IMR-90 (cell line): ENCODE results near the gene CEBPZ. TPM values are rescaled to one million over a fixed set of nuclear protein-coding genes. Genes with fewer than 3 reads are reported as not detected.
A peak's percentile ranks its signal among the peaks of the same experiment; 100 is the strongest.

Experiments
- ATAC-seq: fragments of 200-7000 bp; cut with Tn5 transposase; 2 replicates; pipeline ENCODE4 v1.9.1; 2020; ENCODE audit warnings: low read depth, mild to moderate bottlenecking, moderate library complexity
- BruUV-seq: library from RNA; stranded (reverse); fragments of 400-500 nt; replicated peaks from 2 replicates; lab custom pipeline; 2021; lab: Mats Ljungman, UMichigan
- CTCF ChIA-PET: fragments of 300-600 bp; formaldehyde crosslinking; extraction: SDS; loops from one replicate; lab custom pipeline; 2021; ENCODE audit warnings: antibody characterized with exemption; lab: Yijun Ruan, JAX
- POLR2A ChIA-PET: fragments of 300-600 bp; sonication (Branson Sonifier 250); formaldehyde crosslinking; loops from one replicate; lab custom pipeline; 2022; ENCODE audit warnings: antibody characterized with exemption; ENCODE audit not compliant: unreplicated experiment; lab: Charles Lee
- DNase-seq: peaks from one replicate; pipeline ENCODE4 v3.0.0; 2013
- H2AFZ ChIP-seq: replicated peaks from 2 replicates; pipeline ENCODE3; 2013; ENCODE audit warnings: low read length, mild to moderate bottlenecking; ENCODE audit not compliant: poor library complexity
- H2AK5ac ChIP-seq: 2 replicates; pipeline ENCODE4 v1.6.1; 2013; ENCODE audit warnings: low read depth, low read length, inconsistent platforms
- H2AK9ac ChIP-seq: replicated peaks from 2 replicates; pipeline ENCODE3; 2013; ENCODE audit warnings: mild to moderate bottlenecking, low read depth, low read length, moderate library complexity; ENCODE audit not compliant: poor library complexity
- H2BK120ac ChIP-seq: 2 replicates; pipeline ENCODE4 v1.6.1; 2013; ENCODE audit warnings: low read depth, low read length, inconsistent platforms
- H2BK15ac ChIP-seq: 3 replicates; pipeline ENCODE4 v1.6.1; 2013; ENCODE audit warnings: low read depth, low read length, inconsistent platforms
- H2BK20ac ChIP-seq: 2 replicates; pipeline ENCODE4 v1.6.1; 2013; ENCODE audit warnings: low read depth, mild to moderate bottlenecking, inconsistent platforms, low read length, moderate library complexity
- H2BK5ac ChIP-seq: 2 replicates; pipeline ENCODE4 v1.6.1; 2013; ENCODE audit warnings: mild to moderate bottlenecking, low read depth, low read length, inconsistent platforms; ENCODE audit not compliant: poor library complexity, severe bottlenecking
- H3K14ac ChIP-seq: replicated peaks from 2 replicates; pipeline ENCODE4 v1.6.1; 2013; ENCODE audit warnings: low read depth, low read length, inconsistent platforms
- H3K18ac ChIP-seq: 2 replicates; pipeline ENCODE4 v1.6.1; 2013; ENCODE audit warnings: low read depth, low read length, control low read depth
- H3K23ac ChIP-seq: 2 replicates; pipeline ENCODE4 v1.6.1; 2013; ENCODE audit warnings: low read depth, low read length, inconsistent platforms
- H3K27ac ChIP-seq: 2 replicates; pipeline ENCODE4 v1.5.1; 2013; ENCODE audit warnings: mild to moderate bottlenecking, control low read depth, low read length; ENCODE audit not compliant: insufficient read depth
- H3K27me3 ChIP-seq: 2 replicates; pipeline ENCODE4 v1.6.1; 2013; ENCODE audit warnings: low read length; ENCODE audit not compliant: control insufficient read depth, insufficient read depth
- H3K36me3 ChIP-seq: 2 replicates; pipeline ENCODE4 v1.6.1; 2013; ENCODE audit warnings: low read length, mixed read lengths; ENCODE audit not compliant: control insufficient read depth, insufficient read depth
- H3K4ac ChIP-seq: 2 replicates; pipeline ENCODE4 v1.6.1; 2013; ENCODE audit warnings: low read depth, low read length, inconsistent platforms
- H3K4me1 ChIP-seq: 2 replicates; pipeline ENCODE4 v1.6.1; 2013; ENCODE audit warnings: low read length, mixed read lengths; ENCODE audit not compliant: control insufficient read depth, insufficient read depth
- H3K4me2 ChIP-seq: 2 replicates; pipeline ENCODE4 v1.6.1; 2013; ENCODE audit warnings: low read depth, mild to moderate bottlenecking, control low read depth, low read length, moderate library complexity
- H3K4me3 ChIP-seq: 2 replicates; pipeline ENCODE4 v1.5.1; 2013; ENCODE audit warnings: low read depth, mild to moderate bottlenecking, control low read depth, low read length, moderate library complexity; ENCODE audit not compliant: insufficient read depth
- H3K56ac ChIP-seq: 2 replicates; pipeline ENCODE4 v1.6.1; 2013; ENCODE audit warnings: low read length, inconsistent platforms; ENCODE audit not compliant: insufficient read depth; ENCODE audit errors: extremely low read depth
- H3K79me1 ChIP-seq, 2 experiments: 2 replicates each; pipeline ENCODE4 v1.6.1; 2013; ENCODE audit warnings: low read length in 2 of 2, inconsistent platforms in 1 of 2, low read depth in 1 of 2
- H3K9ac ChIP-seq: 2 replicates; pipeline ENCODE4 v1.6.1; 2013; ENCODE audit warnings: low read depth, low read length, control low read depth
- H3K9me1 ChIP-seq: 2 replicates; pipeline ENCODE4 v1.6.1; 2013; ENCODE audit warnings: low read length, inconsistent platforms; ENCODE audit not compliant: insufficient read depth
- H3K9me3 ChIP-seq: 2 replicates; pipeline ENCODE4 v1.6.1; 2013; ENCODE audit warnings: low read length; ENCODE audit not compliant: control insufficient read depth, insufficient read depth
- H4K20me1 ChIP-seq: 2 replicates; pipeline ENCODE4 v1.6.1; 2013; ENCODE audit warnings: low read length, inconsistent platforms; ENCODE audit not compliant: insufficient read depth
- H4K5ac ChIP-seq: 2 replicates; pipeline ENCODE4 v1.6.1; 2013; ENCODE audit warnings: mild to moderate bottlenecking, low read depth, low read length, control low read depth
- H4K8ac ChIP-seq, 2 experiments: 2 replicates each; pipeline ENCODE4 v1.6.1; 2013; ENCODE audit warnings: low read depth in 2 of 2, low read length in 2 of 2, control low read depth in 1 of 2, inconsistent platforms in 1 of 2
- H4K91ac ChIP-seq: 2 replicates; pipeline ENCODE4 v1.6.1; 2013; ENCODE audit warnings: low read depth, low read length, inconsistent platforms; ENCODE audit not compliant: insufficient read depth
- BHLHE40 ChIP-seq: fragments of 150-350 bp; IDR thresholded peaks from 2 replicates; pipeline ENCODE4 v1.6.1; 2016; ENCODE audit warnings: mild to moderate bottlenecking, low read depth, low read length
- CHD1 ChIP-seq: IDR thresholded peaks from 2 replicates; pipeline ENCODE4 v1.6.1; 2012; ENCODE audit warnings: low read depth, low read length, improper control_type of control experiment
- CTCF ChIP-seq: conservative IDR thresholded peaks from 2 replicates; pipeline ENCODE4 v1.5.1; 2012; ENCODE audit warnings: mild to moderate bottlenecking, low read depth, low read length, improper control_type of control experiment
- MAFK ChIP-seq: IDR thresholded peaks from 2 replicates; pipeline ENCODE4 v1.6.1; 2012; ENCODE audit warnings: low read depth, low read length, improper control_type of control experiment
- MXI1 ChIP-seq: IDR thresholded peaks from 2 replicates; pipeline ENCODE4 v1.6.1; 2012; ENCODE audit warnings: low read depth, mild to moderate bottlenecking, low read length, moderate library complexity, borderline replicate concordance
- POLR2A ChIP-seq: IDR thresholded peaks from 2 replicates; pipeline ENCODE4 v1.6.1; 2012; ENCODE audit warnings: mild to moderate bottlenecking, low read depth, low read length
- RAD21 ChIP-seq: IDR thresholded peaks from 2 replicates; pipeline ENCODE4 v1.6.1; 2012; ENCODE audit warnings: low read length, improper control_type of control experiment
- RFX5 ChIP-seq: IDR thresholded peaks from 2 replicates; pipeline ENCODE4 v1.8.0; 2012; ENCODE audit warnings: low read depth, mild to moderate bottlenecking, low read length, moderate library complexity
- SMC3 ChIP-seq: fragments of 150-350 bp; IDR thresholded peaks from 2 replicates; pipeline ENCODE4 v1.6.1; 2016; ENCODE audit warnings: low read depth, mild to moderate bottlenecking, antibody characterized with exemption, low read length, moderate library complexity
- WGBS, 2 experiments: methylation state at CpG; one replicate each; pipeline versions ENCODE4 v1.1.5 to v1.1.7; 2013; ENCODE audit warnings: missing lambda C conversion rate in 2 of 2; ENCODE audit not compliant: insufficient read length in 1 of 2; ENCODE audit errors: extremely low coverage in 2 of 2; 5-methylcytosine and 5-hydroxymethylcytosine counted together
- dilution Hi-C: fragments of 300-500 bp; cut with HindIII; formaldehyde crosslinking; loops from one replicate; pipeline ENCODE4 v1.14.3; 2018; ENCODE audit warnings: low sequenced_read_pairs; ENCODE audit not compliant: unreplicated experiment
- in situ Hi-C: fragments of 300-500 bp; cut with MboI; formaldehyde crosslinking; loops from 3 replicates; pipeline ENCODE4 v1.14.3; 2019; ENCODE audit warnings: low sequenced_read_pairs, inconsistent platforms, mixed read lengths
- intact Hi-C: fragments of 100-400 bp; cut with micrococcal nuclease; formaldehyde crosslinking; loops from 2 replicates; pipeline ENCODE4 v1.10.0; 2022
- polyA plus RNA-seq, 3 experiments: library from polyadenylated mRNA; depleted of rRNA; stranded (reverse); fragments of >200 nt; gene quantifications; 2 replicates each; pipeline ENCODE4 v1.2.3, GENCODE V29; 2012; ENCODE audit warnings: low replicate concordance in 1 of 3
- total RNA-seq: library from RNA; depleted of rRNA; stranded (reverse); fragments of >200 nt; gene quantifications from 2 replicates; pipeline ENCODE4 v1.2.3, GENCODE V29; 2012

The CEBPZ gene
- total and polyA plus RNA-seq, 2 of the 4 experiments (the other 2 are of a cell fraction): 9.4 to 33.3 TPM

- Histone ChIP-seq H2AK5ac (peak within 1 kb of the TSS; percentile 79; the same call in 1 of the 2 replicates), H3K4me3 (peak within 1 kb of the TSS; percentile 78), H3K36me3 (no peaks in the 10 kb centered on the region; the same call in 1 of the 2 replicates), H2AFZ (peak within 1 kb of the TSS; percentile 100), H2AK9ac (peak within 1 kb of the TSS; percentile 96), H3K9me1 (peaks cover 6% of the 10 kb centered on the region; the same call in 1 of the 2 replicates), H4K8ac (peak within 1 kb of the TSS; percentile 70 to 100), H3K18ac (peak within 1 kb of the TSS; percentile 45), H4K91ac (peak within 1 kb of the TSS; percentile 86), H4K5ac (peak within 1 kb of the TSS; percentile 88), H4K20me1 (peaks cover 8% of the 10 kb centered on the region; the same call in 1 of the 2 replicates), H2BK20ac (no peak within 1 kb of the TSS), H3K56ac (peak within 1 kb of the TSS; percentile 44), H3K4ac (peak within 1 kb of the TSS; percentile 88), H3K79me1 (peaks cover 13 to 48% of the 10 kb centered on the region in 2 experiments), H3K4me2 (peak within 1 kb of the TSS; percentile 98), H3K9me3 (no peaks in the 10 kb centered on the region), H3K9ac (peak within 1 kb of the TSS; percentile 49), H3K27me3 (no peaks in the 10 kb centered on the region), H3K27ac (peak within 1 kb of the TSS; percentile 67), H2BK5ac (peak within 1 kb of the TSS; percentile 82), H3K23ac (peak within 1 kb of the TSS; percentile 80), H2BK15ac (peak within 1 kb of the TSS; percentile 27; the same call in 1 of the 3 replicates), H3K4me1 (peaks cover 2% of the 10 kb centered on the region; the same call in 1 of the 2 replicates), H2BK120ac (peak within 1 kb of the TSS; percentile 60; the same call in 1 of the 2 replicates), H3K14ac (peak within 1 kb of the TSS; percentile 91)
- ChIA-PET CTCF (no interaction called here), POLR2A (no interaction called here)
- no peak for TF ChIP-seq MAFK
- TF ChIP-seq CTCF: no peak
- TF ChIP-seq RFX5: no peak
- TF ChIP-seq SMC3: no peak
- TF ChIP-seq RAD21: no peak
- peak; percentile 26; the same call in 1 of the 2 replicates for TF ChIP-seq BHLHE40
- TF ChIP-seq CHD1: no peak
- TF ChIP-seq MXI1: peak; percentile 70; the same call in 1 of the 2 replicates
- TF ChIP-seq POLR2A: peak; percentile 43; the same call in 1 of the 2 replicates
- DNase-seq: peak; percentile 71
- BruUV-seq: no TSS peak
- WGBS, 2 experiments: 5% methylated on average over 50 of the region's 72 CpGs; no CpG with 5 or more reads in 1 of the 2 experiments
- dilution Hi-C loops (no loop called here), in situ Hi-C loops (no loop called here), intact Hi-C loops (no loop called here)
- peak; percentile 90 for ATAC-seq
Observed at GRCh38 chr2:37196320-37197195, 34.8 kb downstream of the CEBPZ start, which contains the start of gene CEBPZOS. Gene CEBPZOS (plus strand): TSS chr2:37196496. CDS start chr2:37199705, 3,209 bp downstream.
